GM10266 (cell line): ENCODE results near the gene OR11G2.
"Not testable (repeated sequence)": the region's sequence is repeated elsewhere in the genome, so short reads cannot be mapped to it uniquely, and the experiment has no call there.

Source experiments
- DNase-seq: peaks from one replicate; pipeline ENCODE4 v3.0.0; 2012; ENCODE audit errors: extremely low spot score
- CTCF ChIP-seq: IDR thresholded peaks from 2 replicates; pipeline ENCODE4 v1.5.1; 2012; ENCODE audit warnings: mild to moderate bottlenecking, low read depth; ENCODE audit not compliant: control insufficient read depth, insufficient read depth; ENCODE audit errors: missing control alignments

The OR11G2 gene

GRCh38 chr14:20177433-20177974 lies 13.2 kb upstream of the OR11G2 start:
- DNase-seq, result no peak

DNA sequence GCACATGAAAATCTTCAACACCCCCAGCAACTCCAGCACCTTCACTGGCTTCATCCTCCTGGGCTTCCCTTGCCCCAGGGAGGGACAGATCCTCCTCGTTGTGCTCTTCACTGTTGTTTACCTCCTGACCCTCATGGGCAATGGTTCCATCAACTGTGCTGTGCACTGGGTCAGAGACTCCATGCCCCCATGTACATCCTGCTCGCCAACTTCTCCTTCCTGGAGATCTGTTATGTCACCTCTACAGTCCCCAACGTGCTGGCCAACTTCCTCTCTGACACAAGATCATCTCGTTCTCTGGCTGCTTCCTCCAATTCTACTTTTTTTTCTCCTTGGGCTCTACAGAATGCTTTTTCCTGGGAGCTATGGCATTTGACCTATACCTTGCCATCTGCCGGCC lies 11.5 kb upstream of the OR11G2 start:
- DNase-seq, result no peak
- TF ChIP-seq CTCF, result no peak

More at GRCh38 chr14:20177433-20177974, 13.2 kb upstream of the OR11G2 start:
- no peak for TF ChIP-seq CTCF

DNA sequence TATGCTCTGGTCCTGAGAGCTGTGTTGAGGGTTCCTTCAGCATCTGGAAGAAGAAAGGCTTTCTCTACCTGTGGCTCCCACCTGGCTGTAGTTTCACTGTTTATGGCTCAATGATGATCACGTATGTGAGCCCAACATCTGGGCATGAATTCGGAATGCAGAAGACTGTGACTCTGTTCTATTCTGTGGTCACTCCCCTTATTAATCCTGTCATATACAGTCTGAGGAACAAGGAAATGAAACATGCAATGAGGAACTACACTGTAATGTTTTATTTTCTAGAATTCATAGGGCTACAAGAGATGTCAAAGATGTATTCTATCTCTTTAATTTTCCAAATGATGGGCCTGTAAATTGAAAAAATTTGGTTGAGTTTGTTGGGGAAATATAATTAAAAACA lies 10.8 kb upstream of the OR11G2 start:
- no peak for TF ChIP-seq CTCF
- DNase-seq, result no peak

DNA sequence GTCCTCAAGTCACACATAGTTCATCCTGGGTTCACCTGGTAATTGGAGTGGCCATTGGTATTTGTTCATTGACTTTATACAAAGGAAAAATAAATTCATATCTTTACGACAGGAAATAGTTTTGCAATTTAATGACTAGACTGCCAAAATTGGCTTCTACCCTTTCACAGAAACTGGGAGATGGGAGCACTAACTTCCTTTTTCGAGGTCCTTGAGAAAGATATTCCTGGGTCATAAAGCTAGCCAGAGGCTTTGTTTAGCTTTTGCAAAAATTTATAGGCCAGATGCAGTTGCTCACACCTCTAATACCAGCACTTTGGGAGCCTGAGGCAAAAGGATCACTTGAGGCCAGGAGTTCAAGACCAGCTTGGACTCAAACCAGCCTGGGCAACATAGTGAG lies 10.2 kb upstream of the OR11G2 start:
- DNase-seq, result no peak
- TF ChIP-seq CTCF, result no peak

DNA sequence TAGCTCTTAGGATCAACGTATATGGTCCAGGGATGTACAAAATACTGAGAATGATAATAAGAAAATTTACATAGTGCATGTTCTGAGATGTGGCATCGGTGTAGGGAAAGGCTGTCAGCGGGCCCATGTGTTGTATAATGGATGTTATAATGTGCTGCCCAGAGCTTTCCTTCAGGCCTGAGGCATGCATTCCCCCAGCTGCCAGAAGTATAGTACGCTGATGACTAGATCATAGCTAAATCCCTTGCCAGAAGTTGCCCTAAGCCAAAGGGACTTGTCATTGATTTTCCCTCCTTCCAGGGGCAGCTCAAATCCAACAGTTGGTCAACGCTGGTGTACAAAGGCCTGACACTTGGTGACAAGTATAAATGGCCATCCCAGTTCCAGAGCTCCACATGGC lies 6.5 kb upstream of the OR11G2 start:
- no peak for DNase-seq
- no peak for TF ChIP-seq CTCF

- no peak for DNase-seq
- no peak for TF ChIP-seq CTCF
Observed at GRCh38 chr14:20191396-20191795, 700 bp downstream of the OR11G2 start.

DNA sequence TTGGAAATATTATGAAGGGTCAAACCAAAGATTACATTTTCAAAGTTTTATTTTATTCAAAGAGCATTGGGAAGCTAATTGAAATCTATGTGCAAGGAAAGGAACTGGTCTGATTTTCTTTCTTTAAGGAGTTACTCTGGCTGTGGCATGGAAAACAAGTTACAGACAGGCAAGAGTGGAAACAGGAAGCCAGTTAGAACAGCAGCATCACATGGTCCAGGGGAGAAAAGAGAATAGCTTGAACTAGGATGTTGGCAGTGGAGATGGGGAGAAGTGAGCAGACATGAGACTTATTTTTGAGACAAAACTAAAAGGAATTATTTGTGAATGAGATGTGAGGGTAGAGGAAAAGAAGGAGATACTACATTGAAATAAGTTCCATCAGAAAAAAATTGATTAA lies 3.4 kb downstream of the OR11G2 start:
- TF ChIP-seq CTCF, result no peak

DNA sequence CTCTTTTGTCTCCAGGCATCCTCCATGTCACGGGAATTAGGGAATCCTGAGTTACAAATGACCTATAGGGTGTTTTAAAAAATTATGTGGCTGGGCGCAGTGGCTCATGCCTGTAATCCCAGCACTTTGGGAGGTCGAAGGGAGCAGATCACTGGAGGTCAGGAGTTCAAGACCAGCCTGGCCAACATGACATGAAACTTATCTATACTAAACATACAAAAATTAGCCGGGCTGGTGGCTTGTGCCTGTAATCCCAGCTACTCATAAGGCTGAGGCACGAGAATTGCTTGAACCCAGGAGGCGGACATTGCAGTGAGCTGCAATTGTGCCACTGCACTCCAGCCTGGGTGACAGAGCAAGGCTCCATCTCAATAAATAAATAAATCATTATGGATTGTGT lies 4.5 kb downstream of the OR11G2 start:
- not testable (repeated sequence) for DNase-seq

More for the DNA sequence above, 3.4 kb downstream of the OR11G2 start:
- no peak for DNase-seq
